NCI-H1930 (cell line): ENCODE measurements around the gene ARID1B.

Experiments
- DNase-seq, 2 experiments: peaks; one replicate each; lab custom pipeline; 2025; lab: John Stamatoyannopoulos, UW

Gene ARID1B

GRCh38 chr6:157076451-157076822 is 299.3 kb downstream of the ARID1B start:
- no peak for DNase-seq

GRCh38 chr6:157077251-157077650 is 300.1 kb downstream of the ARID1B start:
- no peak for DNase-seq

GRCh38 chr6:157078326-157078725 is 301.1 kb downstream of the ARID1B start:
- DNase-seq, result no peak

DNA sequence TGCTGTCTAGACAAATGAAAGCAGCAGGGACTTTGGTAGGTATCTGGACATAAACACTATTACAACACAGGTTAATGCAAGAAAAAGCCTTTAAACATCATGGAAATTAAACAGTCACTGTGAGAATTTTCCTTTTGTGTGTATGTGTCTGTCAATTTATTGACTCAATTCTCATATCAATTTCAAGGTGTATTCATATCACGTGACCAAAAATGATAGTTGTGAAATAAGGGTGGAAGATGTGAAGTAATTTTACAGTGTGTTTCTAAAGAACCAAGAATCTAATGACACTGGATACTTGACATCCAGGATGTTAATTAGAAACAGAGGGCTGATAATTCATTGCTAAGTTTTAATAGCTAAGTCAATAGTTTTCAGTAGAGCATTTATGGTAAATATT is 302.1 kb downstream of the ARID1B start:
- DNase-seq, result no peak

- no peak for DNase-seq
These were observed 302.6 kb downstream of the ARID1B start for GRCh38 chr6:157079771-157080170.

DNA sequence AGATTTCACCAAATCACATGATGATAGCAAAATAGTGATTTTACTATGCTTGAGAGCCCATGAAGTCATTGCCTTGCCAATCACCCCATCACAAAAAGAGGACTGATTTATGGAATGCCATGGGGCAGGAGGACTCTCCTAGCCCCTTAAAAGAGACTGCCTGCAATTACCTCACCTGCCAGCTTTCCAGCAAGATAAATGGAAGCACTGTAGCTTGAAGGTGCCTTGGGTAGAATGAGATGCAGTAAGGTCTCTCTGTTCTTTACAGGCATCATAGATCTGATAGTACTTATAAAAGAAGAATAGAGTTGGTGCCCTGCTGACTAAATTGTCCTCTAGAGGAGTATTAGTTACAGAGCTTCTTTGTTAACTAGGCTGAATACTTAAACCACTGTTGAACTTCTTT is 303.8 kb downstream of the ARID1B start:
- no peak for DNase-seq

DNA sequence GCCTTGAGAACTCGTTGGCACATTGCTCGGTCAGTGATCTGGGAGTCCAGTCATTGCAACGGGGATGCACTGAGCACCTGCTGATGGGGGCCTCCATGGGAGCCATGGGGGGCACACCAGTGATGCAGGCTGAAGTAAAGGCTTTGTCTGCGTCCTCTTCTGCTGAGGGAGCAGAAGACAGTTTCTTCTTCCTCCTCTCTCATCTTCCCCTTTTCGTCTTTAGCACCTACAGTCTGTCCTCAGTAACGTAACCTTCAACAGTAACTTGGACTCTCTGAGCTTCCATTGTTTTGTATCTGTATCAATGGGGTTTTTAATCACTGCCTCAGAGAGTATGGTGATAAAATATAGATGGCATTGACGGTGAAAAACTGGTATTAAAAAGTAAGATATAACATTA is 306.2 kb downstream of the ARID1B start:
- DNase-seq, result no peak

DNA sequence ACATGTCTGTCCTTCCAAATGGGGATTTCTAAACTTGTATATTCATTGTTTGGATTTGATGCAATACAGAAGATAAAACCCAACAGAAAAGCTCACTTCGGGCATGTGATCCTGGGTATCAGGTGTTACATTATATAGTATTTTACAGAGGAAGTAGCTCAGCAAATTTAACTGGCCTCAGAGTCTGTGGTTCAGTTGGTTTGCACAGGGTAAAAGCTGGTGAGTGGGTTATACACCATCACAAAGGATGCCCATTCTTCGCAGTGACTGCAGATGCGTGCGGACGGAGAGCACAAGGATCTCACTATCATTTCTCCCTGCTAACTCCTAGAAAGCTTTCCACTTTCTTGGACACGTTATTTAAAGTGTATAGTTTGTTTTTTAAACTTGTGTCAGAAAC is 309.5 kb downstream of the ARID1B start:
- DNase-seq, result no peak

DNA sequence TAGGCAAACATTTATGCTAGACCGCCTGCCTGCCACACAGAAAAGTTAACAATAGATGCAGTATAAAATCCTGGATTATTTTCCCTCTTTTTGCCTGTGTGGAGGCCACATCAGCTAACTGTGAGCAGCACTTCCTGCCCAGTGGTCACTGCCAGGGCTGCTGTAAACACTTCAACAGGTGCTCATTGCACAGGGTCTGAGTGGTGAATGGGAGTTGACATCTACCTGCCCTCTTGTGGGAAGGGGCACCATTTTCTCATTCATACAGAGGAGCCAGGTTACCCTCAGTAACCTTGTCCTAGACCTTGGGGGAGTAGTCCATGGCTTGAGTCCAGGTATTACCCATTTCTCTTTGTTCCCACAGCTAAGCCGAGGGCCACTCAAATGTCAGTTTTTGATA is 310.8 kb downstream of the ARID1B start:
- DNase-seq, result no peak

DNA sequence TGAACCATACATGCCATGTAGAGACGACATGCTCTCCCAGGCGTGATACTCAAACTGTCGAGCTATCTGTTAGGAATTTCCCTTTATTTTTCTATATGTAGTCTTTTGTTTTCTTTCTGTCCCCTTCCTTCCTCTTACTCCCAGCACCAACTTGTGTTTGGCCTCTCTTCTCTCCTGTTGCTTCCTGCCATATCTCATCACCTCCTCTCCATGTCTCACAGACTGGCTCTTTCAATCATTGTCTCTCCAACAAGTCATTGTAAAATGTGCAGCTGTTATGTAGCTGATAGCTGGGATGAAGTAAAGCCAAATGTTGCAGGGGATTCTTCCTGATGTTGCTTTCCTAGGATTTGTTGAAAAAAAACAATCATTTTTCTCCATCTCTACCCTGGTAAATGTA is 311.7 kb downstream of the ARID1B start:
- no peak for DNase-seq

DNA sequence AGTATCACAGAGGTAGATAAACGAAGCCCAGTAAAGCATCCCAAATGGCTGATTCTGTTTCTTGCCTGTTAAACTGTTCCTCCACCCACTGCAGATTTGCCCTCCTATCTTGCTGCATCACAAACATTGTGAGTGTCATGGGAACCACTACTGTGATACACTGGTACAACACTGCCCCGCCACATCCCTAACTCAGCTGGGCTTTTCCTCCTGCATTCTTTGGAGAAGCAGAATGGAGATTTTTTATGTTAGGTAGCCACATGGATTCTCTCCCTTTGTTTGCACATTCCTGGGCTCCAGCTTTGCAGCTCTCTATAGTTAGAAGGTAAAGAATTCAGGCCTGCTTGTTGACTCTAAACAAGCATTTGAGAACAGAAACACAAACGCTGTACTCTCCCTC is 312.1 kb downstream of the ARID1B start:
- no peak for DNase-seq

DNA sequence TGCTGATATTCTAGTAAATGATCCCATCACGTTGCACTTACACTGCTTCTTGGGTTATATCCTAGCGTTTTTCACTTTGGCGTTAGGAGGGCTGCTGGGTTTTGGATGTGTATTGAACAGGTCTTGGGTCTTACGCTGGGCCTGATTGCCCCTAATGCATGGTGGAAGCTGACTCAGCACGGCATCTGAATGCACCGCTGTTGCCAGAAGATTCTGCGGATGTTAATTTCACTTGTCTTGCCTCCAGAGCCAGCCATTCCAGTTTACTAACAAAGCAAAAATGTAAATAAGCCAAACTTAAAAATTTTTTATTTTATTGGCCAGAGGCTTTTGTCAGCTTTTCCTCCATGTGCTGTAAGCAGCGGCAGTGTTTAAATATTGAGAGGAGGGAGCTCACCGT is 312.7 kb downstream of the ARID1B start:
- no peak for DNase-seq

DNA sequence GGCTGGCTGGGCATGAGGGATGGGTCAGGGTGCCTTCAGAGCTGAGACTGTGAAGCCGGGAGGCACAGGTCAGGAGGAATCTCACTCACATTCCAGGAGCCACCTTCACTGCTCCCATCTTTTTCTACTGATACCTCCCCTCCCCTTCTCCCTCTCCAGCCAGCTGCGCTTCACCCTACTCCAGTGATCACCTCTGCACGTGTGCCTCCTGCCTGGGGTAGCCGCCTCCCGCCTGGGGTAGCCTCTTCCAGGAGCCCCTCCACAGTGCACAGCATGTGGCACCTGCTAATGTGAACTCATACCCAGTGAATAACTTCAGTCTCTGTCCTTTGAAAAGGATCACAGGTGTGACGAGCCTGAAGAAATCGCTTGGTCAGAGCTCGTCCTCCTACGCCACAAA is 313.6 kb downstream of the ARID1B start:
- DNase-seq, result no peak

DNA sequence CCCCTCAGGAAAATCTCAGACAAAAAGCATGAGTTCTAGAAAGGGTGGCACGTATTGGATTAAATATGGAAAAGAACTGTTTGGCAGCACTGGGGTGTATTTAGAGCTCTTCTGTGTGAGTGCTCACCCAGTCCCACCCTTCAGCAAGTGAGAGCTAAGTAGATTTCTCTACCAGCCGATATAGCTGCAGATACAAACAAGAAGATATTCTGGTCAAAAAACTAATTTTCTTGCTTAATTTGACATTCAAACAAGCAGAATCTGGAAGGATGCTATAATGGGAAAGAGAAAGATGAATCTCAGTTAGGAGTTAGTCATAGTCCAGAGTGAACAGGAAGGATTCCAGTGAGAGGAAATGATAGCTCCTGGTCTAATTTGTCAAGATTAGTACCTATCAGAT is 314.1 kb downstream of the ARID1B start:
- DNase-seq, result no peak

DNA sequence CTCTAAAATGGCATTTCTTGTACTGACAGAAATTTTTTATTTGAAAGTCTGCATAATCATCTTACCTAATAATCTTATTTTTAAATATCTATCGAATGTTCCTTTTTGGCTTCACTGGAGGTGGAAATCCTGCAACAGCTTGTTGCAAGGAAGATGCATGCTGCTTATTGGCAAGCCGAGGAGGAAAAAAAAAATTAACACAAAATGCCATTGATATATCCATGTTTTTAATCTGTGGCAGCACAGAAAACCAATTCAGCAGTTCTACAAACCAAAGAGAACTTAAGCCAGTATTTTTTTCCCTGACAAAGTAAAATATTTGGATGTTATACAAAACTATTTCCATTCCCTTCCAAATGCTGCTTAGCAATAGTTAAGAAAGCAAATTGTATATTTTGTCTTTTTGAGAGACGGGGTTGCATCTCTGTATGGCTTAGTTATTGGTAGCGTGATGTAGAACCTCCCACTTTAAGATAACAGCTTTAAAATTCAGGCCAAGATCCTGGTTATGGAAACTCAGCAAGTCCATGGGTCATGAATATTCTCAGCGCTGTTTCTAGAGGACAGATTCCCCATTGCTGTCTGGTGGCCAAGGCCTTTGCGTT is 314.8 kb downstream of the ARID1B start:
- no peak for DNase-seq

GRCh38 chr6:157092736-157093135 is 315.6 kb downstream of the ARID1B start:
- no peak for DNase-seq

GRCh38 chr6:157093536-157093935 is 316.4 kb downstream of the ARID1B start:
- DNase-seq, result no peak

DNA sequence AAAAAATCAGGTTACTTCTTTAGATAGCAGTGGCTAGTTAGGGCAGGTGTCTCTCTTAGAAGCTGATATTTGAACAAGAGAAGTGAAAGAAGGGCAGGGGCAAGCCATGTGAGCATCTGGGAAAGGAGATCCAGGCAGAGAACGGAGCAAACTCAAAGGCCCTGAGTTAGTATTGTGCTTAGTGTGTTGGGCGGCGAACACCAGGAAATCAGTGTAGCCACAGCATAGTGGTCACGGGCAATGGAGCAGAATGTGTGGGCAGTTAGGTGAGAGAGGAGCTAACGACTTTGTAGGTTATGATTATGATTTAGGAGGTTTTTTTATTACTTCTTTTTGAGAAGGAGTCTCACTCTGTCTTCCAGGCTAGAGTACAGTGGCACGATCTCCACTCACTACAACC is 316.9 kb downstream of the ARID1B start:
- DNase-seq, result no peak

DNA sequence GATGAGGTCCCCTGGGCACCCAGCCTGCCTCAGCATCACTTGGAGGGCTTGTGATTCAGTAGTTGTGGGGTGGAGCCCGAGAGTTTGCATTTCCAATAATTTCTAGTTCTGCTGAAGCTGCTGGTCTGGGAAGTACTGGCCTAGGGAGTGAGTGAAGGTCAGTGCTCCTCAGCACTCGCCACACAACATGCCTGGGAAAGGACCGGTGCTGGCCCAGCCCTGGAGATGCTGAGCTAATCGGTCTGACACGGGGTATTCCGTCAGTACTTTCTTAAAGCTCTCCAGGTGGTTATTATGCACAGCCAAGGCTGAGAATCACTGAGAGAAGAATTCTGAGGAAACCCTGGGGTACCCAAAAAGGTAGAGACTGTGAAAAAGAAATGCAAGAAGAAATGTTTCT is 317.9 kb downstream of the ARID1B start:
- no peak for DNase-seq

DNA sequence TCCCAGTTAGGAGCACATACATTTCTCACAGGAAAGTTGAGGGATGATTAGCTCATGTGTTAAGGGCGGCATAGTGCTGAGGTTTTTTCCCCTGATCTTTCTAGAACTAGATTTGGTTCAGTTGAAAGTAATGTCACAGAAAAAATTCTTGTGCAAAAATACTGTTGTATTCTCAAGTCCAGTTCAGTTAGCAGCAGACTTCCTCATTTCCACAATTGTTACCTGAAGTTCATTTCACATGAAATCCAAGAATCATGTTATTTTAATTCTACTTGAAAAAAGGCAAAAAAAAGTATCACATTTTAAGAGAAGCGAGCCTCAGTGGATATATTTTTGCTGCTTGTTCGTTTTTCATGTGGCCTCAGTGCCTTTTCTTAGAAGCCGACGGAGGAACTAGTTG is 318.4 kb downstream of the ARID1B start:
- no peak for DNase-seq

GRCh38 chr6:157096105-157096504 is 318.9 kb downstream of the ARID1B start:
- DNase-seq, result no peak

- DNase-seq, result no peak
These were observed 319.3 kb downstream of the ARID1B start for GRCh38 chr6:157096522-157096921.

GRCh38 chr6:157097255-157097955 is 320.2 kb downstream of the ARID1B start:
- no peak for DNase-seq

DNA sequence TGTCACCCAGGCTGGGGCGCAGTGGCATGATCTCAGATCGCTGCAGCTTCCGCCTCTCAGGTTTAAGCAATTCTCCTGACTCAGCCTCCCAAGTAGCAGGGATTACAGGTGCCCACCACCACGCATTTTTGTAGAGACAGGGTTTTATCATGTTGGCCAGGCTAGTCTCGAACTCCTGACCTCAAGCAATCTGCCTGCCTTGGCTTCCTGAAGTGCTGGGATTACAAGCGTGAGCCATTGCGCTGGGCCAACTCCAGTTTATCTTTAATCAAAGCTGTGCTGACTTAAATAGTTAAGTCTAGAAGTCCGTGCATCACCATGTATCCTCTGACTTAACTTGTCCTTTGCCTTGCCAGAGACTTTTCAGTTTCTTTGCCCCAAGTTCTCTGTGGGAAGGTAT is 321.8 kb downstream of the ARID1B start:
- DNase-seq, result no peak
